ENCODE data around the gene RASGRF2. TPM values are rescaled to one million over a fixed set of nuclear protein-coding genes. Genes with fewer than 3 reads are reported as not detected.
"Not testable (repeated sequence)": the region's sequence is repeated elsewhere in the genome, so short reads cannot be mapped to it uniquely, and the experiment has no call there.

The RASGRF2 gene
- total RNA-seq, 4 donors from 2014 or later = 3.3 to 26.4 (median 12.3) TPM

- Histone ChIP-seq H3K36me3 (no peaks in the 10 kb centered on the region), H3K4me3 (no peak overlapping the region), H3K27me3 (no peaks in the 10 kb centered on the region), H3K4me1 (no peaks in the 10 kb centered on the region), H3K27ac (no peak overlapping the region), H3K9me3 (no peaks in the 10 kb centered on the region)
- no peak for TF ChIP-seq POLR2A (IDR thresholded peaks at IDR 0.05)
- TF ChIP-seq, protein P1, sequence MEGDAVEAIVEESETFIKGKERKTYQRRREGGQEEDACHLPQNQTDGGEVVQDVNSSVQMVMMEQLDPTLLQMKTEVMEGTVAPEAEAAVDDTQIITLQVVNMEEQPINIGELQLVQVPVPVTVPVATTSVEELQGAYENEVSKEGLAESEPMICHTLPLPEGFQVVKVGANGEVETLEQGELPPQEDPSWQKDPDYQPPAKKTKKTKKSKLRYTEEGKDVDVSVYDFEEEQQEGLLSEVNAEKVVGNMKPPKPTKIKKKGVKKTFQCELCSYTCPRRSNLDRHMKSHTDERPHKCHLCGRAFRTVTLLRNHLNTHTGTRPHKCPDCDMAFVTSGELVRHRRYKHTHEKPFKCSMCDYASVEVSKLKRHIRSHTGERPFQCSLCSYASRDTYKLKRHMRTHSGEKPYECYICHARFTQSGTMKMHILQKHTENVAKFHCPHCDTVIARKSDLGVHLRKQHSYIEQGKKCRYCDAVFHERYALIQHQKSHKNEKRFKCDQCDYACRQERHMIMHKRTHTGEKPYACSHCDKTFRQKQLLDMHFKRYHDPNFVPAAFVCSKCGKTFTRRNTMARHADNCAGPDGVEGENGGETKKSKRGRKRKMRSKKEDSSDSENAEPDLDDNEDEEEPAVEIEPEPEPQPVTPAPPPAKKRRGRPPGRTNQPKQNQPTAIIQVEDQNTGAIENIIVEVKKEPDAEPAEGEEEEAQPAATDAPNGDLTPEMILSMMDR (IDR thresholded peaks at IDR 0.05) = no peak
- intact Hi-C loops (cut with DNase I; ENCODE audit: low total_unique reads) = no loop called here
- no peak for DNase-seq
Observed at GRCh38 chr5:81117566-81117965, 157.4 kb downstream of the RASGRF2 start.

- H3K27ac ChIP-seq = no peak overlapping the region
- DNase-seq = no peak
- TF ChIP-seq POLR2A (IDR thresholded peaks at IDR 0.05) = no peak
- TF ChIP-seq, protein P1 (IDR thresholded peaks at IDR 0.05) = no peak
- H3K27me3 ChIP-seq = no peaks in the 10 kb centered on the region
- no peaks in the 10 kb centered on the region for H3K36me3 ChIP-seq
- no peaks in the 10 kb centered on the region for H3K9me3 ChIP-seq
- no peak overlapping the region for H3K4me3 ChIP-seq
- intact Hi-C loops (cut with DNase I; ENCODE audit: low total_unique reads) = no loop called here
- H3K4me1 ChIP-seq = no peaks in the 10 kb centered on the region
Observed at GRCh38 chr5:81121273-81121672, 161.1 kb downstream of the RASGRF2 start.

DNA sequence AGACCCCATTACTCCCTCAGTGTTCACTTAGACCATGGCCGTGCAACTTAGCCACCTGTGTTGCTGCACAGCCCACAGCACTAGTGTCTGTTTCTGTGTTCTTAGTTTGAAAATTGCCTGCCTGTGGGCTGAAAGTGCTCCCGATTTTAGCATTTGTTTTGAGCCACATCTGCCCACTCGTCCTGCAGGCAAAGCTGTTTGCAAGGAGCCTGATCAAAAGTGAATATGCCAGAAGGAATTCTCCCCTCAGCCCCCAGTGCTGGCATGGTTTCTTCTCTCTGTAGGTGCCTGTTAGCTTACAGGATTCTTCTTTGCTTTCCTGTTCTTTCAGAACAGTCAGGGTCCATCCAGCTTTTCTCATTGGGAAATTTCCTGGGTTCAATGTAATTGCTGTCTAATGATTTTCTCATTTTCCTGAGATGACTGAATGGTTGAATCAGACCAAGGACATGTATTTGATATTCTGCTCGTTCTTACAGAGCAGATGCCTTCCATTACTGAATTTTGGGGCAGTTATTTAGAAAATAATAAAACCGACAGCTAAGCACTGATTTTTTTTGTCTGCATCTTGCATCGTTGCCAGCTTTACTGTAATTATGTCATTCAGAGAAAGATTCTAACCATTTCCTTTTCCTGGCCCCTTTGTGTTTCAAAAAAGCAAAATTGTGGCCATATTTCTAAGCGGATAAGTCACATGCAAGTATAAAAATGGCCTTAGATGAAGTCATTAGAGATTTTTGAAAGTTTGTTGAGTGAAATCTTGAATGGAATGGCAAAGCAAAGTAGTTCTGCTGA, 161.9 kb downstream of the RASGRF2 start:
- Histone ChIP-seq H3K27ac (no peak overlapping the region), H3K4me3 (no peak overlapping the region), H3K36me3 (no peaks in the 10 kb centered on the region), H3K4me1 (no peaks in the 10 kb centered on the region), H3K27me3 (no peaks in the 10 kb centered on the region), H3K9me3 (no peaks in the 10 kb centered on the region)
- no peak for DNase-seq
- intact Hi-C loops (cut with DNase I; ENCODE audit: low total_unique reads) = no loop called here
- TF ChIP-seq, protein P1 (IDR thresholded peaks at IDR 0.05) = no peak
- TF ChIP-seq POLR2A (IDR thresholded peaks at IDR 0.05) = no peak

GRCh38 chr5:81124689-81125088, 164.5 kb downstream of the RASGRF2 start:
- DNase-seq, H3K27ac ChIP-seq, H3K4me1 ChIP-seq: not testable (repeated sequence)

DNA sequence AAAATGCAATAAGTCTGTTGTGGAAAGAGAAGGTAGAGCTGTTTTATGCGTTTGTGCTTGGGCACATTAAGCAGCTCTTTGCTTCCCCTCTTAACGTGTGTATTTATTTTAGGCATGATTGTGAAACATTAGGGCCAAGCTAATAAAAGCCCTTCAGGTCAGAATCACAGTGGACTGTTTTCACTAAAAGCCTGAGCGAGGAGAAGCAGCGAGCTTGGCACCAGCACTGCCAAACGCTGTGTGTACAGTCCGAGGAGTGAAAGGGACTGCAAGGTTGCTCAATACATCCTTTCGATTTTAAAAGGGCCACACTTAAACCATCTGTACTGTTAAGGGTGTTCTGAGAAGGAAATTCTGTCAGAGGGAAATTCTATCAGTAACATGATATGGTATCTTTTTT, 165.8 kb downstream of the RASGRF2 start:
- H3K4me1 ChIP-seq = no peaks in the 10 kb centered on the region
- DNase-seq = no peak
- H3K27ac ChIP-seq = no peak overlapping the region
- TF ChIP-seq POLR2A (IDR thresholded peaks at IDR 0.05) = no peak
- TF ChIP-seq, protein P1 (IDR thresholded peaks at IDR 0.05) = no peak
- no peak overlapping the region for H3K4me3 ChIP-seq
- H3K27me3 ChIP-seq = no peaks in the 10 kb centered on the region
- intact Hi-C loops (cut with DNase I; ENCODE audit: low total_unique reads) = no loop called here
- H3K36me3 ChIP-seq = no peaks in the 10 kb centered on the region
- no peaks in the 10 kb centered on the region for H3K9me3 ChIP-seq

More at GRCh38 chr5:81124689-81125088, 164.5 kb downstream of the RASGRF2 start:
- H3K36me3 ChIP-seq; intact Hi-C loops (cut with DNase I; ENCODE audit: low total_unique reads); H3K4me3 ChIP-seq; H3K27me3 ChIP-seq; H3K9me3 ChIP-seq: not testable (repeated sequence)

Measured in uterus (tissue), 4 donors.